ENCODE results near the gene CSNK2A1. TPM values are rescaled to one million over a fixed set of nuclear protein-coding genes. Genes with fewer than 3 reads are reported as not detected.
"Not testable (repeated sequence)": the region's sequence is repeated elsewhere in the genome, so short reads cannot be mapped to it uniquely, and the experiment has no call there.

CSNK2A1 gene
- total RNA-seq, 2 donors from 2014 or later, result 84.5 to 125 TPM

DNA sequence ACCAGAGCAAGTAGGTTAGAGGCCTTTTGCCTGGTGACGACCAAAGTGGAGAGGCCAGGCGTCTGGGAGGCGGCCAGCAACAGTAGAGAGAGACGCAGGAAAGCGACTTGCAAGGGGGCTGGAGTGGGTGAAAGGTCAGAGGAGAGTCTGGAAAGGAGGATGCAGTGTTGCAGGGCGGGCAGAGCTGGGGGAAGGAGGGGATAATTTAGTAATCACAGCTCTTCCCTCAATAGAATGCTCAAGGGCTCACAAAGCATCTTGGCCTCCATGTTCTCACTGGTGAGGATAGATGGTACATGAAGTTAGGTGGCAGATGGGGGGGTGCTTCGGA, 41.3 kb upstream of the CSNK2A1 start:
- Histone ChIP-seq H3K4me1 (peaks cover 0 to 12% of the 10 kb centered on the region in 2 donors), H3K4me3 (no peak overlapping the region), H3K27ac (no peak overlapping the region), H3K27me3 (no peaks in the 10 kb centered on the region), H3K9me3 (no peaks in the 10 kb centered on the region), H3K36me3 (no peaks in the 10 kb centered on the region)
- DNase-seq (ENCODE audit: low spot score), result no peak
- no peak for TF ChIP-seq CTCF (IDR thresholded peaks at IDR 0.05)

- Histone ChIP-seq H3K4me1 (peaks cover 0 to 9% of the 10 kb centered on the region in 2 donors), H3K9me3 (no peaks in the 10 kb centered on the region), H3K36me3 (no peaks in the 10 kb centered on the region), H3K4me3 (no peak overlapping the region), H3K27me3 (no peaks in the 10 kb centered on the region), H3K27ac (no peak overlapping the region)
- DNase-seq (ENCODE audit: low spot score), result no peak
- TF ChIP-seq CTCF (IDR thresholded peaks at IDR 0.05), result no peak
Observed at GRCh38 chr20:584161-584970, 40.8 kb upstream of the CSNK2A1 start.

DNA sequence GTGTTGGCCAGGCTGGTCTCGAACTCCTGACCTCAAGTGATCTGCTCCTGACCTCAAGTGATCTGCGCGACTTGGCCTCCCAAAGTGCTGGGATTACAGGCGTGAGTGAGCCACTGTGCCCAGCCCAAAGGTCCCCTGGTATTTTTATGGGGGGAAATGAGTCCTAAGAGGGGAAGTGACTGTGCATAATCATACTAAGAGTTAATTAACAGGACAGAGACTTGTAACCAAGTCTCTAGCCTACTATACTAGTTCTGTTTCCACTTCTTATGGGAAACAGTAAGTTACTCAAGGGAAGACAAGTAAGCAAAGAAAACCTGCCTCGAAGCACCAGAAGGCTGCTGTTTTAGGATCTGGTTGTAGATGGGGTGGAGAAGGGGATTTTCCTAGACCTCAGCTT, 38.6 kb upstream of the CSNK2A1 start:
- DNase-seq (ENCODE audit: low spot score), result no peak
- Histone ChIP-seq H3K27ac (no peak overlapping the region), H3K4me3 (no peak overlapping the region), H3K36me3 (no peaks in the 10 kb centered on the region), H3K9me3 (no peaks in the 10 kb centered on the region), H3K4me1 (no peaks in the 10 kb centered on the region), H3K27me3 (no peaks in the 10 kb centered on the region)
- TF ChIP-seq CTCF (IDR thresholded peaks at IDR 0.05), result no peak

DNA sequence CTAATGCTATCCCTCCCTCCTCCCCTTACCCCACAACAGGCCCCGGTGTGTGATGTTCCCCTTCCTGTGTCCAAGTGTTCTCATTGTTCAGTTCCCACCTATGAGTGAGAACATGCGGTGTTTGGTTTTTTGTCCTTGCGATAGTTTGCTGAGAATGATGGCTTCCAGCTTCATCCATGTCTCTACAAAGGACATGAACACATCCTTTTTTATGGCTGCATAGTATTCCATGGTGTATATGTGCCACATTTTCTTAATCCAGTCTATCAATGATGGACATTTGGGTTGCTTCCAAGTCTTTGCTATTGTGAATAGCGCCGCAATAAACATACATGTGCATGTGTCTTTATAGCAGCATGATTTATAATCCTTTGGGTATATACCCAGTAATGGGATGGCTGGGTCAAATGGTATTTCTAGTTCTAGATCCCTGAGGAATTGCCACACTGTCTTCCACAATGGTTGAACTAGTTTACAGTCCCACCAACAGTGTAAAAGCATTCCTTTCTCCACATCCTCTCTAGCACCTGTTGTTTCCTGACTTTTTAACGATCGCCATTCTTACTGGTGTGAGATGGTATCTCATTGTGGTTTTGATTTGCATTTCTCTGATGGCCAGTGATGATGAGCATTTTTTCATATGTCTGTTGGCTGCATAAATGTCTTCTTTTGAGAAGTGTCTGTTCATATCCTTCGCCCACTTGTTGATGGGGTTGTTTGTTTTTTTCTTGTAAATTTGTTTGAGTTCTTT, 35.5 kb upstream of the CSNK2A1 start:
- H3K36me3 ChIP-seq; DNase-seq (ENCODE audit: low spot score); H3K4me3 ChIP-seq; H3K27me3 ChIP-seq; H3K9me3 ChIP-seq; H3K27ac ChIP-seq: not testable (repeated sequence)
- H3K4me1 ChIP-seq, result peaks cover 0 to 14% of the 10 kb centered on the region in 2 donors

GRCh38 chr20:577167-577791, 33.7 kb upstream of the CSNK2A1 start:
- H3K4me1 ChIP-seq, result peaks cover 0 to 32% of the 10 kb centered on the region in 2 donors
- H3K9me3 ChIP-seq, result no peaks in the 10 kb centered on the region
- H3K27ac ChIP-seq, result no peak overlapping the region
- no peak overlapping the region for H3K4me3 ChIP-seq
- H3K36me3 ChIP-seq, result no peaks in the 10 kb centered on the region
- H3K27me3 ChIP-seq, result no peaks in the 10 kb centered on the region
- no peak for TF ChIP-seq CTCF (IDR thresholded peaks at IDR 0.05)
- no peak for DNase-seq (ENCODE audit: low spot score)

DNA sequence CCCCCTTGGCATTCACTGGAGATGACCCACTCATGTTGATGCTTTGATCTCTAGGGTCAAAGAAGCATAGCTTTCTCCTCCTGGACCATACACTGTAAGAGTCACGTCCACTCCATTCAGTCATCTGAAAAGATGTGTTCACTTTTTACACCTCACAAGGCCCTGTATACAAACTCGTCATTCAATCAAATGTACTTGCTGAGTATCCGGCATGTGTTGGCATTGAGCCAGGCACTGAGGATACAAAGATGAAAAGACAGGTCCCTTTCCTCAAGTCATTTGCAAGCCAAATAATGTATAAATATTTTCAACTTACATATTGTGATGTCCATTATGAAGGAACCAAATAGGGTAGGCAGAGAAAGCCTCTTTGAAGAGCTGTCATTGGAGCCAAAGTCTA, 32.6 kb upstream of the CSNK2A1 start:
- no peak for DNase-seq (ENCODE audit: low spot score)
- Histone ChIP-seq H3K27ac (no peak overlapping the region), H3K9me3 (no peaks in the 10 kb centered on the region), H3K4me1 (peaks cover 0 to 43% of the 10 kb centered on the region in 2 donors), H3K27me3 (no peaks in the 10 kb centered on the region), H3K4me3 (no peak overlapping the region), H3K36me3 (no peaks in the 10 kb centered on the region)
- TF ChIP-seq CTCF (IDR thresholded peaks at IDR 0.05), result no peak

All from right atrium auricular region (tissue), 2 donors.